Gastroesophageal sphincter (tissue), 4 donors: ENCODE data around the gene UMODL1. TPM values are rescaled to one million over a fixed set of nuclear protein-coding genes. Genes with fewer than 3 reads are reported as not detected.

ENCODE experiments used
- ATAC-seq: fragments of 150-250 bp; one replicate; pipeline ENCODE4 v1.9.1; 2016; ENCODE audit warnings: mild to moderate bottlenecking, moderate library complexity
- H3K27ac ChIP-seq, 4 donors: fragments of 200-600 bp; sonication (generic) in 3 of 4; 1 replicate in 3 of 4; 2 replicates in 1 of 4; pipeline ENCODE4 v1.5.1; 2016 to 2019
- H3K27me3 ChIP-seq: fragments of 200-600 bp; sonication (generic); one replicate; pipeline ENCODE4 v1.5.1; 2019
- H3K36me3 ChIP-seq, 2 donors: fragments of 200-600 bp; sonication (generic); one replicate each; pipeline ENCODE4 v1.5.1; 2019; ENCODE audit warnings: control low read depth in 1 of 2
- H3K4me1 ChIP-seq, 3 donors: fragments of 200-600 bp; sonication (generic); 1 replicate in 2 of 3; 2 replicates in 1 of 3; pipeline ENCODE4 v1.5.1; 2016 to 2019; ENCODE audit warnings: control low read depth in 2 of 3
- H3K4me3 ChIP-seq, 2 donors: fragments of 200-600 bp; sonication (generic); one replicate each; pipeline ENCODE4 v1.5.1; 2019; ENCODE audit warnings: mild to moderate bottlenecking in 1 of 2, moderate library complexity in 1 of 2
- H3K9me3 ChIP-seq, 3 donors: fragments of 200-600 bp; sonication (generic); one replicate each; pipeline ENCODE4 v1.5.1; 2017 to 2019; ENCODE audit warnings: control low read depth in 2 of 3
- CTCF ChIP-seq, 4 experiments: fragments of 200-600 bp in 2 of 4; fragments of 450-650 bp in 2 of 4; sonication (generic) in 1 of 4; IDR thresholded peaks; one replicate each; pipeline ENCODE4 v1.5.1; 2017 to 2019; ENCODE audit warnings: antibody characterized with exemption in 4 of 4, mild to moderate bottlenecking in 2 of 4, moderate library complexity in 2 of 4
- EP300 ChIP-seq: sonication (generic); formaldehyde crosslinking; IDR thresholded peaks from one replicate; pipeline ENCODE4 v1.6.1; 2017; ENCODE audit warnings: antibody characterized with exemption, mild to moderate bottlenecking
- POLR2A ChIP-seq, 2 donors: fragments of 450-650 bp; IDR thresholded peaks; one replicate each; pipeline ENCODE4 v1.6.1; 2017; ENCODE audit warnings: antibody characterized with exemption in 2 of 2, mild to moderate bottlenecking in 2 of 2, moderate library complexity in 1 of 2
- POLR2AphosphoS5 ChIP-seq: sonication (generic); formaldehyde crosslinking; IDR thresholded peaks from one replicate; pipeline ENCODE4 v1.6.1; 2017; ENCODE audit warnings: antibody characterized with exemption
- WGBS, 2 donors: methylation state at CpG; one replicate each; pipeline ENCODE4 v1.1.5; 2018; ENCODE audit warnings: low coverage in 1 of 2; 5-methylcytosine and 5-hydroxymethylcytosine counted together
- total RNA-seq, 4 donors: library from RNA; depleted of rRNA; stranded (reverse); fragments of >200 nt; gene quantifications; one replicate each; pipeline ENCODE4 v1.1.0, GENCODE V29; 2016

Gene UMODL1
- total RNA-seq, 4 donors from 2014 or later: not detected

DNA sequence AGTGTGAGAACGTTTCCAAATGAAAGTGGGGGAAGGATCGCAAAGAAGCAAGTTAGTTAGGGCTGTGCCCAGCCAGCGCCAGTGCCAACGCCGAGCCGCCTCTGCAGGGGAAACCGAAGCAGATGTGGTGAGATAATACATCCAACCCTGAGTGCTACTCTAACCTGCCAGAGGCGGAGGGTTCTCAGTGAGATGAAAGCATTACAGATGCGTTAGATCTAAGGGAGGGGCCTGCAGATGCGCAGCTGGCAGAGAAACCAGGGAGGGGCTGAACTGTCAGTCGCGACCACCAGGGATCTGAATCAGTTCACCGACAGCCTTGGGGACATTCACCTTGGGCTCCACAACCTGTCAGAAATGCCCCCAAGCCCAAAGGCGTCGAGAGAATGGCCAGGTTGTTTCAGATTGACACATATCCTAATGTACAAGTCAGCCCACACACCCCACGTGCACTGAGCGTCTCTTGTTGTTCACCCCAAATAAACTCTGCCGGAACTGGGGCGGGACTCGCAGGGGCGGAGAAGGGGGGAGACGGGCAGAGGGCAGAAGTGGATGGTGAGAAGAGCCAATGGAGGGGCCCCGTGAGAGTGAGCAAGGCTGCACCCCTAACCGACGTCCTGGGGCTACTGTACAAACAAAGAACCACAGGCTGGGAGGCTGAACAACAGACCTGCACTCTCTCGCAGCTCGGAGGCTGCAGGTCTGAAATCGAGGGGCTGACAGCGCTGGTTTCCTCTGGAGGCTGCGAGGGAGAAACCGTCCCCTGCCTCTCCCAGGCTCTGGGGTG, 8.7 kb upstream of the UMODL1 start:
- TF ChIP-seq POLR2AphosphoS5: no peak
- no peak for TF ChIP-seq POLR2A (IDR thresholded peaks at IDR 0.05)
- no peak for TF ChIP-seq CTCF (IDR thresholded peaks at IDR 0.05)
- no peak for TF ChIP-seq EP300
- ATAC-seq: no peak
- no peaks in the 10 kb centered on the region for H3K9me3 ChIP-seq
- H3K36me3 ChIP-seq: no peaks in the 10 kb centered on the region
- WGBS, 2 donors: 53 to 58% methylated on average over 6 to 21 of the region's 31 CpGs
- H3K4me1 ChIP-seq: no peaks in the 10 kb centered on the region
- peaks cover 77% of the 10 kb centered on the region for H3K27me3 ChIP-seq
- no peak overlapping the region for H3K27ac ChIP-seq
- H3K4me3 ChIP-seq: no peak overlapping the region

- no peak for TF ChIP-seq EP300
- no peak for TF ChIP-seq POLR2AphosphoS5
- no peak for TF ChIP-seq CTCF (IDR thresholded peaks at IDR 0.05)
- no peak for TF ChIP-seq POLR2A (IDR thresholded peaks at IDR 0.05)
- 100% methylated on average over 1 of the region's 4 CpGs; no CpG with 5 or more reads in 1 of the 2 donors for WGBS, 2 donors
- Histone ChIP-seq H3K27me3 (peaks cover 80% of the 10 kb centered on the region), H3K36me3 (no peaks in the 10 kb centered on the region), H3K27ac (no peak overlapping the region), H3K4me1 (no peaks in the 10 kb centered on the region), H3K9me3 (no peaks in the 10 kb centered on the region), H3K4me3 (no peak overlapping the region)
- ATAC-seq: no peak
These were observed 7.9 kb upstream of the UMODL1 start for GRCh38 chr21:42063191-42063570.

GRCh38 chr21:42063571-42064521, 7.3 kb upstream of the UMODL1 start:
- H3K4me3 ChIP-seq: no peak overlapping the region
- no peak for ATAC-seq

DNA sequence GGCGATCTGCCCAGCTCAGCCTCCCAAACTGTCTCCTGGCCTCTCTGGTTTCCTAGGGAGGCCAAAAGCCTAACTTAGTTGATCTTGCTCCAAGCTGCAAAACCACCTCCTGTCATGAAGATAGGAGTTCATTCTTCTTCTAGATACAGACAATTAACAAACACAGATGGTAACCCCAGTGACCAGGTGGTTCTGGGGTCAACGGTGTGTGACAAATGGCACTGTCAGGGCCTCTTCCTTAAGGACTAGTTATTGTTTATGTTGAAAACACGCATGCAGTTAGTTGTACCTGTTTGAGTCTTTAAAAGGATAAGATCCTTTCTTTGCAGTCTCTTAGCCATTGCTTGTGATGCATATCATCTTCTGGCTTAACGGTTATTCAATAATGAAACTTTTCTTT, 4.6 kb upstream of the UMODL1 start:
- WGBS, 2 donors: 49 to 54% methylated on average over 4 of the region's 4 CpGs
- Histone ChIP-seq H3K36me3 (no peaks in the 10 kb centered on the region), H3K4me1 (no peaks in the 10 kb centered on the region), H3K27ac (no peak overlapping the region), H3K9me3 (no peaks in the 10 kb centered on the region), H3K27me3 (peaks cover 69% of the 10 kb centered on the region), H3K4me3 (no peak overlapping the region)
- TF ChIP-seq POLR2A (IDR thresholded peaks at IDR 0.05): no peak
- no peak for TF ChIP-seq EP300
- TF ChIP-seq CTCF (IDR thresholded peaks at IDR 0.05): no peak
- TF ChIP-seq POLR2AphosphoS5: no peak
- no peak for ATAC-seq

More at GRCh38 chr21:42063571-42064521, 7.3 kb upstream of the UMODL1 start:
- no peak overlapping the region for H3K27ac ChIP-seq
- TF ChIP-seq CTCF (IDR thresholded peaks at IDR 0.05) (no peak), POLR2AphosphoS5 (no peak), POLR2A (IDR thresholded peaks at IDR 0.05) (no peak)
- H3K9me3 ChIP-seq: no peaks in the 10 kb centered on the region
- H3K36me3 ChIP-seq: no peaks in the 10 kb centered on the region
- peaks cover 74% of the 10 kb centered on the region for H3K27me3 ChIP-seq
- no peaks in the 10 kb centered on the region for H3K4me1 ChIP-seq
- WGBS, 2 donors: 65 to 68% methylated on average over 2 to 18 of the region's 28 CpGs
